EH (cell line): Measurements from ENCODE around the gene TDRD6.

Experiments used
- DNase-seq: peaks from one replicate; pipeline ENCODE4 v3.0.0-alpha.2; 2015; ENCODE audit warnings: low read depth

Gene TDRD6

DNA sequence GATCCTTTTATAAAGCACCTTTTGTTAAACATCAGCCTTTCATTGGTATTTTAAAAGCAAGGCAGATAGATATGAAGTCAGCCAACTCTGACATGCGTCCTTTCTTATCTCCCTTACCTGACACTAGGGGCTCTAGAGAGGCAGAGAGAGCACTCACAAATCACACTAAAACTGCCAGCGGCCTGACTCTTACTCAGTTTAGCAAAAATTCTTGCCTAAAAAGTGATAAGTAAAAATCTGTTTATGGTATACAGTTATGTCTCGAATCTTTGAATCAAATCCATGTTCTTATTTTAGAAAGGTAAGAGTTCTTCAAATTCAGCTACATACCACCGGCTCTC, 10.4 kb upstream of the TDRD6 start:
- no peak for DNase-seq

DNA sequence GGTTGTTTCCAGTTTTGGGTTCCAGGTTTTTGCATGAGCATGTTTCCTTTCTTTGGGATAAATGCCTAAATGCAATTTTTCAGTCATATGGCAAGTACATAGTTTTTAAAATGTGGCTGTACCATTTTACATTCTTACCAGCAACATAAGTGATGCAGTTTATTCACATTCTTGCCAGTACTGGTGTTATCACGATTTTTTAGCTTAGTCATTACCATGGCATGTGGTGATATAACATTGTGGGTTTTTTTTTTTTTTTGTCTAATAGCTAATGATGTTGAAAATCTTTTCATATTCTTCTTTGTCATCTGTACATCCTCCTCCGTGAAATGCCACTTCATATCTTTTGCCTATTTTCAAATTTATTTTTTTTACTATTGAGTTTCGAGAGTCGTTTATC, 2.9 kb upstream of the TDRD6 start:
- peak; percentile 32 for DNase-seq

DNA sequence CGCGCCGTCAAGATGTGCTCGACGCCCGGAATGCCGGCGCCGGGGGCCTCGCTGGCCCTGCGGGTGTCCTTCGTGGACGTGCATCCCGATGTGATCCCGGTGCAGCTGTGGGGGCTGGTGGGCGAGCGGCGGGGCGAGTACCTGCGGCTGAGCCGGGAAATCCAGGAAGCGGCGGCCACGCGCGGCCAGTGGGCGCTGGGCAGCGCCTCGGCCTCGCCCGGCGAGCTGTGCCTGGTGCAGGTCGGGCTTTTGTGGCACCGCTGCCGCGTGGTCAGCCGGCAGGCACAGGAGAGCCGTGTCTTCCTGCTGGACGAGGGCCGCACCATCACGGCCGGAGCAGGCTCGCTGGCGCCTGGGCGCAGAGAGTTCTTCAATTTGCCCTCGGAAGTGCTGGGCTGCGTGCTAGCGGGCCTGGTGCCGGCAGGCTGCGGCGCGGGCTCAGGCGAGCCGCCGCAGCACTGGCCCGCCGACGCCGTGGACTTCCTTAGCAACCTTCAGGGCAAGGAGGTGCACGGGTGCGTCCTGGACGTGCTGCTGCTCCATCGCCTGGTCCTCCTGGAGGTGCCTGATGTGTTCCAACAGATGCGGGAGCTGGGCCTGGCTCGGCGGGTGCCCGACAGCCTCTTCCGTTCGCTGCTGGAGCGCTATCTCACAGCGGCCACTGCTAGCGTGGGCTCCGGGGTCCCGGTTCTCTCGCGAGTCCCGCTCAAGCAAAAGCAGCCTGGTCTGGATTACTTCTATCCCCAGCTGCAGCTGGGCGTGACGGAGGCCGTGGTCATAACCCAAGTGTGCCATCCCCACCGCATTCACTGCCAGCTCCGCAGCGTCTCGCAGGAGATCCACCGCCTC, 656 bp downstream of the TDRD6 start:
- DNase-seq = no peak

DNA sequence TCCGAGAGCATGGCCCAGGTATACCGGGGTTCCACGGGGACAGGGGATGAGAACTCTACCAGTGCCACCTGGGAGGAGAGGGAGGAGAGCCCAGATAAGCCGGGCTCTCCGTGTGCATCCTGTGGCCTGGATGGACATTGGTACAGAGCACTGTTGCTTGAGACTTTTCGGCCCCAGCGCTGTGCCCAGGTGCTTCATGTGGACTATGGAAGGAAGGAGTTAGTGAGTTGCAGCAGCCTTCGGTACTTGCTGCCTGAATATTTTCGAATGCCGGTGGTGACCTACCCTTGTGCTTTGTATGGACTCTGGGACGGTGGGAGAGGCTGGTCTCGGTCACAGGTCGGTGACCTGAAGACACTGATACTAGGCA, 1.3 kb downstream of the TDRD6 start:
- DNase-seq = no peak

DNA sequence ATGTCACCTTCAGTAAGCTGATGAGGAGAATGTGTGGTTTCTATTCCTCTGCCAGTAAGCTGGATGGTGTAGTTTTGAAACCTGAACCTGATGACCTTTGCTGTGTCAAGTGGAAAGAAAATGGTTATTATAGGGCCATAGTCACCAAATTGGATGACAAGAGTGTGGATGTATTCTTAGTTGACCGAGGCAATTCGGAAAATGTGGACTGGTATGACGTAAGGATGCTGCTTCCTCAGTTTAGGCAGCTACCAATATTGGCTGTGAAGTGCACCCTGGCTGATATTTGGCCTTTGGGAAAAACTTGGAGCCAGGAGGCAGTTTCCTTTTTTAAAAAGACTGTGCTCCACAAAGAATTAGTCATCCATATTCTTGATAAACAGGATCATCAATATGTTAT, 2.0 kb downstream of the TDRD6 start:
- no peak for DNase-seq

DNA sequence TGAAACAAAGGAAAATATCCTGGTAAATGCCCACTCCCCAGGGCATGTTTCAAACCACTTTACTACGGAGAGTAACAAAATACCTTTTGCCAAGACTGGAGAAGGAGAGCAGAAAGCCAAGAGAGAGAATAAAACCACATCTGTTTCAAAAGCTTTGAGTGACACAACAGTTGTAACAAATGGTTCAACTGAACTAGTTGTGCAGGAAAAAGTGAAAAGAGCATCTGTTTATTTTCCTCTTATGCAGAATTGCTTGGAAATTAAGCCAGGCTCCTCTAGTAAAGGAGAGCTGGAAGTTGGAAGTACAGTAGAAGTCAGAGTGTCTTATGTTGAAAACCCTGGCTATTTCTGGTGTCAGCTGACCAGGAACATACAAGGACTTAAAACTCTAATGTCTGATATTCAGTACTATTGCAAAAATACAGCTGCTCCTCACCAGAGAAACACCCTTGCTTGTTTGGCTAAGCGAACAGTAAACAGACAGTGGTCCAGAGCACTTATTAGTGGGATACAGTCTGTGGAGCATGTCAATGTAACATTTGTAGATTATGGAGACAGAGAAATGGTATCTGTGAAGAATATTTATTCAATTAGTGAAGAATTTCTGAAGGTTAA, 2.6 kb downstream of the TDRD6 start:
- DNase-seq = no peak

DNA sequence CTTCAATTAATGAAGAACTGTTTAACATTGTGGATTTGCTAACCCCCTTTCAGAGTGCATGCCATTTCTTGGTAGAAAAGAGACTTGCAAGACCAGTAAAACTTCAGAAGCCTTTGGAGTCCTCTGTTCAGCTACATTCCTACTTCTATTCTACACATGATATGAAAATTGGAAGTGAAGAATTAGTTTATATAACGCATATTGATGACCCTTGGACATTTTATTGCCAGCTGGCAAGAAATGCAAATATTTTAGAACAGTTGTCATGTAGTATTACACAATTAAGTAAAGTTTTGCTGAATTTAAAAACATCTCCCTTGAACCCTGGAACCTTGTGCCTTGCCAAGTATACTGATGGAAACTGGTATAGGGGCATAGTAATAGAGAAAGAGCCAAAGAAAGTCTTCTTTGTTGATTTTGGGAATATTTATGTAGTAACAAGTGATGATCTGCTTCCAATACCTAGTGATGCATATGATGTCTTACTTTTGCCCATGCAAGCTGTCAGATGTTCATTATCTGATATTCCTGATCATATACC, 3.3 kb downstream of the TDRD6 start:
- no peak for DNase-seq

DNA sequence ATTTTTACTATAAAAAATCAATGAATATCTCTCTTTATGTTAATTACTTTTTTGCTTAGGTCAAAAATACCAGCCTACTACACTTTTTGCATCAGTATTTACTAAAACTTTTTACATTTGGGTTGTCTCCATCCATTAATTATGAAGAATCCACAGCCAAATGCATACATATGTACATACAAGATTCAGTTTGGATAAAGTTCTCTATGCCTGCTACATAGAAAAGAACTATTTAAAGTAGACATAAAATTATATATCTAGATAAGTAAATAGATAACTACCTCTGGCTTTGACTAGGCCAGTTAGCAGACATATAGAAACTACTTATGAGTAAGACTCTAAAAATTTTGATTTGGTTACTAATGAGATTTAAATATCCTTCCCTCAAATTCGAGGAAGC, 12.3 kb downstream of the TDRD6 start:
- DNase-seq = no peak

DNA sequence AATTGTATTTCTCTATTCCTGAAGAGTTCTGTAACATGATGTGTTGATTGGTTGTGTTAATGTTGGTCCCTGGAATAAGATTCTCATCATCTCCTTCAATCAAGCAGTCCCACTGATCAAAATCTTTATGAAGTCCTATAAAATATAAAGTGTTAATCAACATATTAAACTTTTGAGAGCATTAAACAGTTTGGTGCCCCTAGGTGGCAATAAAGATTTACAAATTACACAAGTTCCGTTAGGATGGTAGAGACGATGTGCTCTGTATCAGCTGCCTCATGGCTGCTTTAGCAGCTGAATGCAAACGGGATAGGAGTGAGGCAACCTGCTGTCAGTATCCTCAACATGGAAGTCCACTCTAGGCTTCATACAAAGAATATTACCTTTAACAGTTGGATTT, 16.9 kb downstream of the TDRD6 start:
- DNase-seq = peak; percentile 0

DNA sequence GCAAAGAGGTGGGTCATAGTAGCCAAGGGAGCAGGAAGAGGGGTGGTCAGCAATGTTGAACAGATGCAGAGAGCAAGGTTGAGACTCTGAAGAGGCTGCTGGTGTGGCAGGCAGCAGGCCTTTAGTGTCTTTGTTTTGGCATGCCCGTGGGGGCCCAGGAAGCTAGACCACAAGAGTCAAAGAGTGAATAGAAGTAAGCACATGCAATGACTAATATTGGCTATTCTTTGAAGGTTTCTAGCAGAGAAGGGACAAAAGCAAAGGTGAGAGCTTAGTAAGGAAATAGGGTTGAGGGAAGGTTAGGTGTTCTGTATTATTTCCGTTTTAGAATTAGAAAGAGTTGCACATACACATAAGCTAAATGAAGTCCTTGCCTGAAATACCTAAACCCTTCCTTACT, 18.8 kb downstream of the TDRD6 start:
- DNase-seq = no peak

DNA sequence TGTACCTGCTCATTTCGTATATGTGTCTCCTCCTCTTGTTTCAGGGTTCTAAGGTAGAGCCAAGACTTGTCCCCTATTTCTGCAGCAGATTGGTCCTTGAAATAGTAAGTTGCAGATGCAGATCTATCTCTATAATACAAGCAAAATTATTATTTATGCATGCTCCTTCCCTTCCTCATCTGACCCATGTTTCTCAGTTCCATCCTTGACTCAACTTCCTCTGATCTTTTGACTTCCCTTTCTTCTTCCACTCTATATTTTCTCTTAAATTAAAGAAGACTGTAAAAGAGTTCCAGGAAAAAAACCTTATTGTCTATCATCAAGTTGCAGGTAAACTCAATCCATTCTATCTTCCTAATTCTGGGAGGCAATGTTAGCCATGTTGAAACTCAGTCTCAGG, 23.8 kb downstream of the TDRD6 start:
- DNase-seq = no peak

DNA sequence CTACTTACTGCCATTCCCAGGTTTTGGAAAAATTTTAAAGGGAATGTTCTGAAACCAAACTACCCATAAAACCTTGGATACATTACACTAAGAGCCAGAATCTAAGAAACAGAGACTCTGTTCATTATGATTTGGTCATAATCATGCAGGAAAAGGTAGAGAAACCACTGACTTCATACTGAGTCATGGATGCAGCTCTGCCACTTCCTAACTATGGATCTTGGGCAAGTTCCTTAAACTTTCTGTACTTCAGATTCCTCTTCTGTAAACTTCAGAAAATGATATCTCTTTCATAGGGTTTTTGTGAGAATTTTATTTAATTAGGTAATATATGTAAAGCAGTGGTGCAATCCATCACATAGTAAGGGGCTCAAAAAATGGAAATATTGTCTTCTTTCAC, 27.5 kb downstream of the TDRD6 start:
- DNase-seq = no peak

DNA sequence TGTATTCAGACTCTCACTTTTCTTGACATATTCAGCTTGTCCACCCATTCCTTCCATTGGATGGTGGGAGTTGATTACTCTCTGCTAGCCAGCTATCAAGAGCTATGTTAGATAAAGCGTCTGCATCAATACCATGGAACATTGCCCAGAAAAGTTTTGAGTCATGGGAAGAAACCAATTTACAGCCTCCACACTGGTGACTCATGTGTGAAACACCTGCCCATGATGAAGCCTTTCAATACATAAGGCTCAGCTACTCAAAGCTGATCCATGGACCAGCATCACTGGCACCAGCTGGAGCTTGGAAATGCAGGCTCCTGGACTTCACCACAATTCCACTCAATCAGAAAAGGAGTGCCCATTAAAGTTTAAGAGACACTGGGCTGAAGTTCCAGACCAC, 31.4 kb downstream of the TDRD6 start:
- DNase-seq = no peak

DNA sequence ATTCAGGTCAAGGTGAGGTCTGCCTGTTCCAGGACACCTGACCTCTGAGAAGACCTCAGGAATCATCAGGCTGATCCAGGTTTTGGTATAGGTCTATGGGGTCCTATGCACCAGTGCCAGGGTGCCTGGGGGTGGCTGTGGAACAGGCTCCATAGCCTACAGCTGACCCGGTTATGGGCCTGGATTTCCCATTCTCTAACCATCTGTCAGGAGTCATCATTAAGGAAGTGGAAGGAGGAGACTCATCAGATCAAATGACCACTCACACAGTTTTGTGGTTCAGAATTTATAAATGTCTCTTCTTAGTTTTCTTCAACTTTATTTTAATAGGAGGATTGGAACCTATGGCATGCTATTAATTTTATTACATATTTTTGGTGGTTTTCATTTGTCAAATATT, 32.7 kb downstream of the TDRD6 start:
- DNase-seq = no peak

DNA sequence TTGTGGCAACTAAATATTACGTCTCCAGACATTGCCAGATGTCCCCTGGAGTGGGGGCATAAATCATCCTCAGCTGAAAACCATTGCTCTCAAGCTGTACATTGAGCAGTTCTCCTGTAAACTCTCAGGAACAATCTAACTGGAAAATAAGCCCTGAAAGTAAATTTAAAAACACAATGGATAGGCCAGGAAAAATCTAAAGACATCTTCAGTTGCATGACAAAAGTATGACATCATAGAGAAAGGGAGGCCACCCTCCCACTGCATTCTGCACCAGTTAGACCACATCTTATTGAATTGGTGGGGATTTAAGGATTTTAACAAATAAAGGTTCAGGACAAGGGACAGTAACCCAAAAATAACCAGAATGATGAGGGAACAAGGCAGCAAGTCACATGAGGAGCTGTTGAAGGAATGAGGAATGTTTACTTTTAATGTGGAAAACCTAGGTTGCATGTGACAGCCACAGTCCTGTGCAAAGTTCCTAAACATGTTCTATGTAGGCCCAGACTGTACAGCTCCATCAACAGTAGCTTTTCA, 42.2 kb downstream of the TDRD6 start:
- no peak for DNase-seq

DNA sequence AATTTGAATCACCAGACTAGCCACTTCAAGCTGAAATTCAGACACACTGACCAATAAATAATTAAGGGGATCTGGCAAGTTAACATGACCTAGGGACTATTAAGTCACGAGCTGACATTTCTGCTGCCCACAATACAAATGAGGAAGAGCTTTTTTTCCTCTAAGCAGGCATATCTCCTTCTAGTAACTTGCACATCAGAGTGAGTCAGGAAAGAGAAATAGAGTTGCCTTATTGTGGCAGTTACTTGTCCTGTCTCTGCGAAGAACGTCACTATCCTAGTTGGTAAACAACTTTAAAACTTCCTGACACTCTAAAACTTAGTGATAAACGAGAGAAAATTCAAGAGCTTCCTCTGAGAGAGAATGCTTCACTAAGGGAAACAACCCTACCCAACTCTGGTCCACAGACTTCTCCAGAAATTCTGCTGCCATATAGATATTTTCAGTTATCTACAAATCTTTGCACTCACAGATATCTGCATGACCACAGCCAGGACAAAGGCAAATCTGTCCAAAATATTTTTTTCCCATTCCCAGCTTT, 43.3 kb downstream of the TDRD6 start:
- DNase-seq = no peak

DNA sequence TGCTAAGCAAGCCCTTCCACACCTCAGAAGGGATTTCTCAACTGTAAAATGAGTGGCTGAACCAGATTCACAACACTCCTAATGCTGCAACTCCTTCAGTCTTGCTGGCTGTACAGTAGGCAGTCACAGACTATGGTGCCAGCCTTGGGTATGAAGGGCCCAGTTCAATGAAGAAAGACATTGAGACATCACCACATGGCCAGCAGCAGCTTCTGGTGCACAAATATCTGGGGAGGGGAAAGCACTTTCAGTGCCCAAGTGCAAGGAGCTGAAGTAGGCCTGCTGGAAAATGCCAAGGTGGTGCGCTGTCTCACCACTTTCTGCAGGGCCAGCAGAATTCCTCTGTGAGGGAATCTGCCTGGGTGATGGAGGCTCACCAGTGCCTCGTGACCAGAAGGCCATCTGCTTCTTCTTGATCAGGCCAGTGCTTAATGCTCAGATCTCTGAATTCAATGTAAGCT, 45.7 kb downstream of the TDRD6 start:
- DNase-seq = no peak

DNA sequence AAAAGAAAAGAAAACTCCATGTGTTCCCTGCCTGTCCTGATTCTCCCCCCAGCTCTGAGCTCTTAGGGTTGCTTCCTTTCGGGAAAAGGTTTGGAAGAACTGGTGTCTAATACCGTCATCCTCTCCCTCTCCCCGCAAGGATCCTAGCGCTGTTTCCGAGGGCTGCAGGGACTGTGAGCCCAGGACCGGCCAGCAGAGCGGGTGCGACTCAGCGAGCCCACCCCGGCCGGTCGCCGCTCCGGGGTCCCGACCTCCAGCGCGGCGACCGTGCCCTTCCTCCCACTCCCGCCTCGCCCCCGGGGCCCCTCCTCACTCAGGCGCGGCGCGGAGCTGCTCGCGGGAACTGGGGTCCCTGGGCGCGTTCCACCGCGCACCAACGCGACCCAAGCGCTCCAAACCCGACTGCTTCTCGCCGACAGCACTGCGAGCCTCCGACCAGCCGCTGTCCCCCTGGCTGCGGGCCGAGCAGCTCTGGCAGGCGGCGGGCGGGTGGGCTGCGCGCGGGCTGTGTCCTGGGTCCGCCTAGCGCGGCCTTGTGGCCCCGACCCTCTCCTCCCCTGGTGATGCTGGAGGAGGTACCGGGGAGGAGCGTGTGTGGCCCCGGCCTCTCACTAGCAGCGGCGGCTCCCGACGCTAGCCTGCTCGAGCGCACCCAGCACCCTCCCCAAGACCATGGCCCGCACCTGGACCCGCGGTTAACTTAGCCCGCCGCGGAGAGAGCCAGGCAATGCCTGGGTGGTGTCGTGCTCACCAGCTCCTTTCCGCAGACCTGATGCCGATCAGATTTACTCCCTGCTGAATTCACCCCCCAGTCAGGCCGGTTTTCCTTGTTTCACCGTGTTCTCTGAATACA, 47.4 kb downstream of the TDRD6 start, which contains the start of gene PLA2G7:
PLA2G7 (minus strand) TSS at position 509 of the 853 bp plus-strand sequence. CDS start 12,484 bp downstream, outside the sequence.
- DNase-seq = peak; percentile 1

DNA sequence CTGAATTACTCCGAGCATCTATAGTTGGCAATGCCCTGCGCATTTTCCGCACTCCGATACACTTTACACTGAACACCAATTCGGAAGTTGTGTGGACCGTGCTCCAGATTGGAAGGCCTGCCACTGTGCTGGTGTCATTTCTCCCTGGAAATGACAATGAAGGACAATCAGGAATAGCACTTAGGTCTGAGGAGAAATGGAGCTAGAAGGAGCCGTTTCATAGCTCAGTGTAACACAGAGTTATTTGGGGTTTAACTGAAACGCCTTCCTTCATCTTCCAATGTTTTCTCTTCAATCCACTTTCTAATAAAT, 48.0 kb downstream of the TDRD6 start:
- DNase-seq = no peak

DNA sequence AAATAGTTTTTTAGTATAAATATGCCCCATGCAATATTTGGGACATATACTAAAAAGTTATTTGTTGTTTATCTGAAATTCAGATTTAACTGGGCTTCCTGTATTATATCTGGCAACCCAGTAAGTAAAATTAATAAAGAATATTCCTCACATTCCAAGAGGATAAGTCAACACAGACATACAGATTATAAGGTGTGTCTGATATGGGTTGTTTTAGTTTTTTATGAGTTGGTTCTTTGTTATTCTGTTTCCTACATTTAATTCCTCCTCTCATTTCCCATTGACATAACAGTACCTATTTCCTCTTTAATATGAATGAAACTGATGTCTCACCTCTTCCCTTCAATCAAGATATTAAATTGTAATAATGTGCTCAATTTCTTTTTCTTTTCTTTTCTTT, 49.2 kb downstream of the TDRD6 start:
- DNase-seq = no peak

DNA sequence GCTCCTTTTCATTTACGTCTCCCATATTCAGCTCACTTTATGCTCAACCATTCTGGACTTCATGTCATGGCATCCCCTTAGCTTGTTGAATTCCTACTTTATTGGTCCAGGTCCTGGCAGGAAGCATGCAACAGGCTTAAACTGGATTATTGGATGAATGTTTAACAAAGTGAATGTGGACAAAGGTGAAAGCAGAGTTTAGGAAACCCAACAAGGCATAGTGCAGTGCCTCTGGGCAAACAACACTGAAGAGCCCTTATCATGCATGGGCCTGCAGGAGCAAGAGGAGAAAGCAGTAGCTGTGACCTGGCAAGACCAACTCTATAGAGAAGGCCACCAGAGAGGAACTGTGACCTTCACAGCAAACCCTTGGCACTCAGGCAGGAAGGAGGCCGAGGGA, 53.8 kb downstream of the TDRD6 start:
- DNase-seq = no peak

DNA sequence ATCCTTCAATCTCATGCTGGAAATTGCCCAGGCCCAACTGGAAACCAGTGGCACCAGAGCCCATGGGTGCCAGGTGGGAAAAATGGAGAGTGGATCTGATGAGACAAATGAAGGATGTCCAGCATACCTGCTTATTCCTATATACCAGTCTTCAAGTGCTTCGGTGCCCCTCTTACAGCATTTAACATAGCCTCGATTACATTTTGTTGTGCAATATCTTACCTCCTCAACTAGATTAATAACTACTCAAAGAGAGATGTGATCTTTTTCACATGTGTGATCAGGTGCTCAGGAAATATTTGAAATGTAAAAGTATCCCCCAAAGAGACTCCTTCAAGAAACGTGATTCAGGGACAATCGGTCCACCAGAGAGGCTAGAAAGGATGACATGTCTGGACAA, 54.2 kb downstream of the TDRD6 start:
- DNase-seq = no peak
